HG03442 (cell line): ENCODE results near the gene HSPG2.
"Not testable (repeated sequence)": the region's sequence is repeated elsewhere in the genome, so short reads cannot be mapped to it uniquely, and the experiment has no call there.

Experiments
- ATAC-seq: cut with Tn5 transposase; IDR thresholded peaks from one replicate; pipeline ENCODE4 v1.9.1; 2021; ENCODE audit warnings: mild to moderate bottlenecking, moderate library complexity; ENCODE audit not compliant: unreplicated experiment

The HSPG2 gene

DNA sequence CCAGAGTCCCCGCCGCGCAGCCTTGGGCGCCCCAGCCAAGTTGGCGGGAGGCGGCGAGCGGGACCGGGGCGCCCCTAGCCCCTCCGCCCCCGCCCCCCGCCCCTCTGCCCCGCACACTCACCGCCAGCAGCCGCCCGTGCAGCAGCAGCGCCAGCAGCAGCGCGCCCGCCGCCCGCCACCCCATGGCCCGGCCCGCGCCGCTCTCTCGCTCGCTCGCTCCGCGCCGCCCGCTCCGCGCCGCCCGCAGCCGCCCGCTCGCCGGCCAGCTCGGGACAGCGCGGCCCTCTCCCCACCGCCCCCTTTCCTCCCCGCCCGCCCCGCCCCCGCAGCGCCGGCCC, at the start of gene HSPG2:
Gene HSPG2, minus strand, starts transcription at position 277 of the 338 bp plus-strand sequence. Its CDS starts 93 bp downstream, at position 184.
- peak; percentile 6 for ATAC-seq

DNA sequence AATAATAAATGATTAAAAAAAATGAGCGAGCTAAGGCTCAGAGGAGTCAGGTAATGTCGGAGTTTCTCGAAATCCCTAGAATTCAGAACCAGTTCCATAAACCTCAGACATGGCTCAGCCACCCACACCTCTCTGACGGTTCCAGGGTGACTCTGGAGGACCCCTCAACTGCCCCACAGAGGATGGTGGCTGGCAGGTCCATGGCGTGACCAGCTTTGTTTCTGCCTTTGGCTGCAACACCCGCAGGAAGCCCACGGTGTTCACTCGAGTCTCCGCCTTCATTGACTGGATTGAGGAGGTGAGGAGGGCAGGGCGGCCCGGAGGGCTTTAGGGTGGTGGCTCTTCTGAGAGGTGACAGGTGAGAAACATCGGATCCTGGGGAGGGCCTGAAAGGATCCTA, 49.3 kb upstream of the HSPG2 start:
- not testable (repeated sequence) for ATAC-seq

DNA sequence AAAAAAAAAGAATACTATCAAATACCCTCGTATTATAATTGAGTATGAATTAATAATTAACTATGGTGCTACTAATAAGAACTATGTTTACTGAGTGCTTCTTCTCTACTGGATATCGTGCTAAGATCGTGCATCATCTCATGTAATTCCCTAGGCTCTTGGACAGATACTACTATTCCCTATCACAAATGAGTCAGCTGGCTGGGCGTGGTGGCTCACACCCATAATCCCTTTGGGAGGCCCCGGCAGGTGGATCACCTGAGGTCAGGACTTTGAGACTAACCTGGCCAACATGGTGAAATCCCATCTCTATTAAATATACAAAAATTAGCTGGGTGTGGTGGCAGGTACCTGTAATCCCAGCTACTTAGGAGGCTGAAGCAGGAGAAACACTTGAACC, 48.8 kb upstream of the HSPG2 start:
- not testable (repeated sequence) for ATAC-seq

DNA sequence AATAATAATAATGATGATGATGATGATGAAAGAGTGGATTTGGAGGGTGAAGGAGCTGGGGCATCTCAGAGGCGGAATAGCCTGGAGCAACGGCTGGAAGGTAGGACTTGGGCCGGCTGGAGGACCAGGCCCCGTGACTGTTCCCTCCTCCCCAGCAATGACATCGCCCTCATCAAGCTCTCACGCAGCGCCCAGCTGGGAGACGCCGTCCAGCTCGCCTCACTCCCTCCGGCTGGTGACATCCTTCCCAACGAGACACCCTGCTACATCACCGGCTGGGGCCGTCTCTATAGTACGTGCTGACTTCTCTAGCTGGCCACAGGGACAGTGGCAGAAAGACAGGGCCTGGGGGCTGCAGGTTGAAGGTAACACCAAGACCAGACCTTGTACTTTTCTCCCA, 46.4 kb upstream of the HSPG2 start:
- not testable (repeated sequence) for ATAC-seq

DNA sequence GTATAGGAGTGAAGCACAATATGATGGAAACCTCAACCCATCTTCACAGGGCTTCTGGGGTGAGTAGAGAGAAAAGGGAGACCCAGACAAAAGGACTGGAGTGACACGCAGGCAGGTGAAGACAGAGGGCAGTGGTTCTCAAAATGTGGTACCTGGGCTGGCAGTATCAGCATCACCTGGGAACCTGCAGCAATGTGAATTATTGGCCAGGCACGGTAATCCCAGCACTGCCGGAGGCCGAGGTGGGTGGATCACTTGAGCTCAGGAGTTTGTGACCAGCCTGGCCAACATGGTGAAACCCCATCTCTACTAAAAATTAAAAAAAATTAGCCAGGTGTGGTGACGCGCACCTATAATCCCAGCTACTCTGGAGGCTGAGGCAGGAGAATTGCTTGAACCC, 45.0 kb upstream of the HSPG2 start:
- not testable (repeated sequence) for ATAC-seq

DNA sequence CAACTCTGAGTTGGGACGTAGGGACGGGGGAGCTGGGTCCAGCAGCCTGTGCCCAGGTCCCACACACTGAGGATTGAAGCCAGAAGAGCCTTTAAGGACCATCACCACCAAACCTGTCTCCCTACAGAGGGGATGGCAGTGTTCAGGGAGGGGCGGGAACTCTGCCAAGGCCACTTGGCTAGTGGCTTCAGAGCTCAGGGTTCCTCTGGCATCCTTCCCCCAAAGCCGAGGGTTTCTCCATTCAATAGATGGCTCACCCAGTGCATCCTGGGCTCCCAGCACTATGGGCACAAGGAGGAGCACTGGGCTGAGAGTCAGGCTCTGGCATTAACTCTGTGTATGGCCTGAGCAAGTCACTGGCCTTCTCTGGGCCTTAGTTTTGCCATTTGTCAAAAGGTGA, 44.1 kb upstream of the HSPG2 start:
- ATAC-seq = not testable (repeated sequence)

DNA sequence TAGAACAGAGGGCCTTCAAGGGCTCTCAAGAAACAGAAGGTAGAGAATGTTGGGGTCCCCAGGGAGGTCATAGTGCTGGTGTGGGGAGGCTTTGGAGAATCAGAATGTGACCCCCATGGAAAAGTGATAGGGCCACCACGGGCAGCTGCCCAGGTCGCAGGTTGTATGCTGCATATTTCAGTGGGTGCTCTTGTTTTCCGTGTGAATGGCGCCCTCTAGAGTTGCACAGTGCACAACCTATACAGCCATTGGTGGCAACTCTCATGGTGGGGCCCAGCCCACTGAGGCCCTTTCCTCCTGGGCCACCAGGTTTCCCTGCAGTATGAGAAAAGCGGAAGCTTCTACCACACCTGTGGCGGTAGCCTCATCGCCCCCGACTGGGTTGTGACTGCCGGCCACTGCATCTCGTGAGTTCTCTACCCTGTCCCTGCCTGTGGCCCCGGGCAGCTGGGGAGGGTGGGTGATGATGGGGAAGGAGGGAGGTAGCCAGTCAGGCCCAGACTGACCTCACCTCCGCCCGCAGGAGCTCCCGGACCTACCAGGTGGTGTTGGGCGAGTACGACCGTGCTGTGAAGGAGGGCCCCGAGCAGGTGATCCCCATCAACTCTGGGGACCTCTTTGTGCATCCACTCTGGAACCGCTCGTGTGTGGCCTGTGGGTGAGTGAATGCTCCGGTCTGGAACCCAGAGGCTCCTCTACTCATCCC, 43.6 kb upstream of the HSPG2 start:
- not testable (repeated sequence) for ATAC-seq

DNA sequence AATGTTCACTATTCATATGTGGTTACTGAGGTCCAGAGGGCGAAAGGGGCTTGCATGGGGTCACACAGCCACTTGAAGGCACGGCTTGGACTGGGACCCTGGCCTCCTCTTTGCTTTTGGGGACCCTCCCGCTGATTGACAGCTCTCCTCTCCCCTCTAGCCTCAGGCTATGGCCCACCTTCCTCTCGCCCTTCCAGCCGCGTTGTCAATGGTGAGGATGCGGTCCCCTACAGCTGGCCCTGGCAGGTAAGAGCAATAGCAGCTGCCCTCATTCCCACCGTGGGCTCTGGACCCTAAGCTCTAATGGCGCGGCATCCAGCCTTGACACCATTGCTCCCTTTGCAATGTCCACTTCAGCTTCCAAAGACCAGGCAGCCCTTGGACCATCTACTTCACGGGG, 41.1 kb upstream of the HSPG2 start:
- not testable (repeated sequence) for ATAC-seq

DNA sequence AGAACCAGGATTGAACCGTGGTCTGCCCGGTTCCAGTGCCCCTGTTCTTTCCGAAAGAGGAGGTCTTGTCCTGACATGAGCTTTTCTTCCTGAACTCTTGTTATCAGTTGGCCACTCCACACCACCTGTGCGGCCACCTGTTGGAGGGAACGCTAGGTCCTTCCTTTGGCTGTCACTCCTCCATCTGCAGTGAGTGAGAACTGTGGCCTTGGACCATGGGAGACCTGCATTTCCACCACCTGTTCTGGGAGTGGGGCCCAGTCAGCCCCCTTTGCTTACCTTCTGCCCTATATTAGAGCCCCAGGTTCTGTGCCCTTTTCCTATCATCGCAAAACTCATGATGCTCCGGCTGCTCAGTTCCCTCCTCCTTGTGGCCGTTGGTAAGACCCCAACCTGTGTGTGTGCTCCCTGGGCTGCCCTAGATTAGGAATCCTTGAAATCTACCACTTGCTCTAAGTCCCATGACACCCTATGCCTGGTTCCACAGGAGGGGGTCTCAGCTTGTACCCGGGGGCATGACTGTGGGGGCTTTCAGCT, 39.7 kb upstream of the HSPG2 start, which contains the start of gene CELA3B:
Gene CELA3B, plus strand, starts transcription at position 320 of the 537 bp plus-strand sequence. Its CDS starts 18 bp downstream, at position 338.
- ATAC-seq = not testable (repeated sequence)

DNA sequence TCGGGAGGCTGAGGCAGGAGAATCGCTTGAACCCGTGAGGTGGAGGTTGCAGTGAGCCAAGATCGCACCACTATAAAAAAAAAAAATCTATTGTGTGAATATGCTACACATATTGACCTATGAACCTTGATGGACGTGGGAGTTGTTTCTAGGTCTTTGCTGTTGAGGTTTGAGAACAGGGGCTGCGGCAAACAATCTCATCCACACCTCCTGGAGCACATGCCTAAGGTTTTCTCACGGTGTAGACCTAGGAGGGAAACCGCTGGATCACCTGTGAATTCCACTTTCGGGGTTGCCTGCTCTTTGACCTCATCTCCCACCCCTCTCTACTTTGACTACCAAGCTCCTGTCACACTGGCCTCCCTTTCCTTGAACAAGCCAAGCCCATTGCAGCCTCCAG, 38.2 kb upstream of the HSPG2 start:
- not testable (repeated sequence) for ATAC-seq

DNA sequence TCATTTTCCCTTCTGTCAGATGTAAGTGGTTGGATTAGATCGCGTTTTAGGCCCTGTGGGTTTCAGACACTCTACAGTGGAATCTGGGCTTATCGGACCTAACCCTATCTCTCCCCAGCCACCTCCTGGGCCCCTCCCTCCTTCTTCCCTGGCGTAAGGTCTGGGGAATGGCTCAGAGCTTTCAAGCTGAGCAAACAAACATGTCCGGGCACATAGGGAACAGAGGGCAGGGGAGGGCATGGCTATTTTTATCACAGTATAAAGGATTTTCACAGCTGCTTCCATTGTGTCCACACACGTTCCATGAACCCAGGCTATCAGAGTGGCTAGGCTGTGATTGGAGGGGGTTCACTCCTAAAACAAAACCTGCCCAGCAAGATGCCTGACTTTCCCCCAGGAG, 37.6 kb upstream of the HSPG2 start:
- ATAC-seq = not testable (repeated sequence)

DNA sequence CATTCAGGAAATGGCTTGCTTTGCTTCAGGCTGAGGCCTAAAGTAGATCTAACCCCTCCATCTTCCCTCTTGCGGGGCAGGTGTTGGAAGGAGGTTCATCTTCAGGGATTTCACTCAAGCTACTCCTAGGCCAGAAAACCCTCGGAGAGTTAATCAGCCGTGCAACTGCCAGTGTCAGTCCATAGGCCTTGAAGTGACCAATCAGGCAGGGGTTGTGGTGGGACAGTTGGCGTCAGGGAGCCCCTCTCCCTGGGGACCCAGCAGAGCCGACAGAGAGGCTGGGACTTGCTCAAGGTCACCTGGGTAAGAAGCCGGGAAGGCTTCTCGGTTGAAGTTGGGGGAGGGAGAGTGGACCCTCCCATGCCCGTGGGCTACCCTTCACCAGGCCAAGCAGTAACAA, 36.8 kb upstream of the HSPG2 start:
- ATAC-seq = not testable (repeated sequence)

DNA sequence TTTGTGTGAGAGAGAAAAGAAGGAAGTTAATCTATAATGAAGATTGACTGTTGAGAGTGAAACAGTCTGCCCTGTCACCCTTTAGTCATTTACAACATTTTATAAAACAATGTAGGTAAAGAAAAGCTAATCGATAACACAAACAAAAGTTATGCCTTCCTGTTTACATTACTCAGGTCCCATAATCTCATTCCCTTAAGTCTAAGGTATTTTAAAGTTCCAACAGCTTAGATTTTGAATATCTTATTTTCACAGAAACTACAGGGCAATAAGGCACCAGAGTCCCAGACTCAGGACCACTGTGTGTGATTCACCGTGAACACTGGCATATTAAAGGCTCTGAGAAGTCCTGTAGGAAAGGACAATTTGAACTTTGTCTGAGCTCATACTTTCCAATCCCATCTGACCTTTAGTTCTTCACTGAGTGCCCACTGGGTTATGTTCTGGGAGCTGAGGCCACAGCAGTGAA, 35.9 kb upstream of the HSPG2 start:
- not testable (repeated sequence) for ATAC-seq

DNA sequence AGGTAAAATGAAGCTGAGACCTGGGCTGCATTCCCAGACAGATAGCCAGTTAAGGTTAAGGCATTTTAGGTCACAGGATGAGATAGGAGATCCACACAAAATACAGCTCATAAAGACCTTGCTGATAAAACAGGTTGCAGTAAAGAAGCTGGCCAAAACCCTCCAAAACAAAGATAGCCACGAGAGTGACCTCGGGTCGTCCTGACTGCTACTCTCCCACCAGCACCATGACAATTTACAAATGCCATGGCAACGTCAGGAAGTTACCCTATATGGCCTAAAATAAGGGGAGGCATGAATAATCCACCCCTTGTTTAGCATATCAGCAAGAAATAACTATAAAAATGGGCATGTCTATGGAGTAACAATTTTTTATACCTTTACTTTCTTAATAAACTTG, 33.4 kb upstream of the HSPG2 start:
- not testable (repeated sequence) for ATAC-seq

DNA sequence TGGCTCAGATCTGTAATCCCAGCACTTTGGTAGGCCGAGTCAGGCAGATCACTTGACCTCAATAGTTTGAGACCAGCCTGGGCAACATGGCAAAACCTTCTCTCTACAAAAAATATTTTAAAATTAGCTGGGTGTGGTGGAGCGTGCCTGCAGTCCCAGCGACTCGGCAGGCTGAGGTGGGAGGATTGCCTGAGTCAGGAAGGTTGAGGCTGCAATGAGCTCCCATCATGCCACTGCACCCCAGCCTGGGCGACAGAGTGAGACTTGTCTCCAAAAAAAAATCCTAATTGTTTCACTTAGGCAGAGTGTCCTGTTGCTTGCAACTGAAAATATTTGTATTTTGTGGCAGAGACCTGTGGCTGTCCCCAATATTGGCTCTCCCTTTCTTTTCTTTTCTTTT, 32.0 kb upstream of the HSPG2 start:
- ATAC-seq = not testable (repeated sequence)

DNA sequence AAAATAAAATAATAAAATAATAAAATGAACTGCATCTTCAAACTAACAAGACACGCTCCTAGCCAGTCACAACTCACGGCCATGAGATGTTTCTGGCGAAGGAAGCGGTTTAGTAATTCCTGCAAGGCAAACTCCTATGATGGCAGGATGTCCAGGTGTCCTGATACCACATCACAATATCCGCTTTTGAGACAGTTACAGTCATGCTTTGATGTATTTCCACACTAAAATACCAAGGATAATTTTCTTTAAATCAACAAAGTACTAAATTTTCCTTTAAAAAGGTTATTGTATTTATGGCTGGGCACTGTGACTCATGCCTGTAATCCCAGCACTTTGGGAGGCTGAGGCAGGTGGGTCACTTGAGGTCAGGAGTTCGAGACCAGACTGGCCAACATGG, 30.1 kb upstream of the HSPG2 start:
- not testable (repeated sequence) for ATAC-seq

DNA sequence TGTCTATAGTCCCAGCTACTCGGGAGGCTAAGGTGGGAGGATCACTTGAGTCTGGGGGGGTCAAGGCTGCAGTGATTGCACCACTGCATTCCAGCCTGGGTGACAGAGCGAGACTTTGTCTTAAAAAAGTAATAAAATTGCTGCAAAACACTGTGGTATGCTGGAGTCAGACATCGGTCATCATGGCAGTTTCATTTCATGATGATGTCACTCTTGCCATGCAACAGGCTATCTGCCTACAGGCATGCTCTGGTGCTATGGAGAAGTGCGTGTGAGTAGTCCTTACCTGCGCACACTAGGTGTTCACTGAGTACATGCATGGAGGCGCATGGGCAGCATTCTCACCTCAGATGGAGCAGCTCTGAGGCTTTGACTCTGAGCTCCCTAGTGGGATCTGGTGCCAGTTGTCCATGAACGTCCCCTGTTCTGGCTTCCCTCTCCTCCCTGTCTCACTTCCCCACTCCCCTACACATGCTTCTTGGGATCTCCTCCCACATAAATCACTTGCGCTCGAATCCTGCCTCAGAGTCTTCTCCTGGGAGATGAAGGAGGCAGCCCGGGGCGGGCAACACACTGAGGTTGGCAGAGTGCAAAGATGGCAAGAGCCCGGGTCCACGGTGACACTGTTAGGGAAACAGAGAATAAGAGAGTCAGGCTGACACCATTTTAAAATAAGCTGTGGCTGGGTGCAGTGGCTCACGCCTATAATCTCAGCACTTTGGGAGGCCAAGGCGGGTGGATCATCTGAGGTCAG, 29.3 kb upstream of the HSPG2 start:
- ATAC-seq = no peak

DNA sequence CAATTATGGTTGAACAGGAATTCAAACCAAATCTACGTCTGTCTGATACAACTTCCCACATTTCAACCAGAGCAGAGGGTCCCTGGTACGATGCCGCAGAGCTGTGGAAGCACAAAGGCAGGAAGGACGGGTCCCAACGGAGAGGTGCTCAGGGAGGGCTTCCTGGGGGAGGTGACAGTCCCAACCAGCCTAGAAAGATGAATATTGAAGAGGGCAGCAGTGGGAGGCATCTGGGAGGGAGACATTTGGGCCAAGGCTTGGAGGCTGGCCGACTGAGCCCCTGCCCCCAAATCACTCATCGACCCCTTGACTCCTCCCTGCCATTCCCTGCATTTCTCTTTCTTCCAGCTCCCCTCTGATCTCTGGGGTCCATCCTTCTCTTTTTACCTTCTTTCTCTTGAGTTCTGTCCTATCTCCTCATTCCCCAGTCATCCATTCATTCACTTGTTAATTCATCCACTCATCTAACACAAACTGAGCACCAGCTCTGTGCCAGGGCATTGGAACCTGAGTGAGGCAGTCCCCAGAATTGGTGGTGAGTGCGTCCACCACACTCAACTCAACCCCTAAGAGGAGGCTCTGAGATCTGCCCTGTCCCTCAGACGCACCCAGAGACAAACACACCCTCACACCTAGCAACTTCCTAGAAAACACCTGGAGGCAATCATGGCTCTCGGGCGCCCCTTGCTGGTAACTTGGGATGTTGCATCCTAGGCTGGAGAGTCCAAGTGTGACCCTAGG, 26.5 kb upstream of the HSPG2 start:
- ATAC-seq = no peak

DNA sequence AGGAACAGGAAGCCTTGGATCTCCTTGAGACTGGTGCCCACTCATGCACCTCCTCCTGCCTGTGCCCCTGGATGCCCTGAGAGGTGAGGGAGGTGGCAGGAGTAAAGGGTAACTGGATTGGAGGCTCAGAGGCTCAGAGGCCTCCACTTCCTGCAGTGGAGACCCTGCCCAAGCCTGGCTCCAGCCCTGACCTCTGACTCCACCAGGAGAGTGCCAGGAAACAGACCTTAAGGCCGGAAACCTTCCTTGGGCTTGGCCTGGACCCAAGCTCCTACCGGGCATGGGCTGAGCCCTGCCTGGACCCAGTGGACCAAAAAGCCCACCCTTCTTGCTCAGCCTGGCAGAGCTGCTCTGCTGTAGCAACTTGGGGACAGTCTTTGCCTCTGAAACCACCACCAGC, 24.7 kb upstream of the HSPG2 start:
- ATAC-seq = no peak

DNA sequence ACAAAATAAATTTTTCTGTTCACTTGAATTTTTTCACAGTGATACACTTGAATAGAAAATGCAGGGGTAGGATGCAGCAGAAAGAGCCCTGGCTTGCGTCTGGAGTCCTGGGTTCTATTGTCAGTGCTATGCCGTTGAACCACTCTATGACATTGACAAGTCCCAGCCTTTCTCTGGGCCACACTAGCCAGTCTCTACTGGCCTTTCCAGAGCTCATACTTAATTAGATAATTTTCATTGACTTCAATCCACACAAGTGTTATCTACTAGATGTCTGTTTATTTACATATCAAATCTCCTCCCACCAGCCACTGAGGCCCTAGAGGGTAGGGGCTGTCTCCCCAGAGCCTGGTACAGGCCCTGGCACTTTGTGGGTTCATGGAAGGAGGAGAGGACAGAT, 24.2 kb upstream of the HSPG2 start:
- no peak for ATAC-seq
